ENCODE measurements around the gene PRELID3B.

- TF ChIP-seq CTCF (IDR thresholded peaks at IDR 0.05) (no peak), POLR2A (IDR thresholded peaks at IDR 0.05) (no peak), POLR2AphosphoS5 (IDR thresholded peaks at IDR 0.05) (no peak), EP300 (IDR thresholded peaks at IDR 0.05) (no peak)
These were observed 41.0 kb downstream of the PRELID3B start for GRCh38 chr20:59001449-59002171.

Data from gastroesophageal sphincter (tissue), 3 donors.